Measurements from ENCODE around the gene OLFM2. TPM values are rescaled to one million over a fixed set of nuclear protein-coding genes. Genes with fewer than 3 reads are reported as not detected.

OLFM2 gene
- polyA plus RNA-seq, 1 experiment = 4.8 TPM

- DNase-seq (ENCODE audit: low read depth, low spot score) = no peak
- Histone ChIP-seq H3K27ac (ENCODE audit: low read depth, low read length) (no peak overlapping the region), H3K4me3 (ENCODE audit: low read depth, low read length) (no peak overlapping the region), H3K27me3 (ENCODE audit: control insufficient read depth, insufficient read depth, low read length) (no peaks in the 10 kb centered on the region), H3K9me3 (ENCODE audit: control insufficient read depth, insufficient read depth, low read length) (peaks cover 14% of the 10 kb centered on the region)
- ChIA-PET CTCF (interaction anchor here (0.6 to 1.3 kb wide), 2 partner anchors 27 to 140 kb away, joined by 3 to 5 read pairs; no protein-coding TSS in a partner anchor), POLR2A (no interaction called here)
- TF ChIP-seq CTCF (IDR thresholded peaks at IDR 0.05; ENCODE audit: low read depth, low read length) = no peak
Measured at GRCh38 chr19:9858766-9859165, 77.5 kb downstream of the OLFM2 start.

GRCh38 chr19:9857920-9858746, 78.2 kb downstream of the OLFM2 start:
- no peak for DNase-seq (ENCODE audit: low read depth, low spot score)
- H3K4me3 ChIP-seq (ENCODE audit: low read depth, low read length) = no peak overlapping the region
- ChIA-PET POLR2A (no interaction called here), CTCF (interaction anchor here (0.6 to 1.3 kb wide), 2 partner anchors 27 to 141 kb away, joined by 3 to 5 read pairs; no protein-coding TSS in a partner anchor)
- TF ChIP-seq CTCF (IDR thresholded peaks at IDR 0.05; ENCODE audit: low read depth, low read length) = no peak
- no peak overlapping the region for H3K27ac ChIP-seq (ENCODE audit: low read depth, low read length)
- H3K9me3 ChIP-seq (ENCODE audit: control insufficient read depth, insufficient read depth, low read length) = peaks cover 14% of the 10 kb centered on the region
- H3K27me3 ChIP-seq (ENCODE audit: control insufficient read depth, insufficient read depth, low read length) = no peaks in the 10 kb centered on the region

GRCh38 chr19:9857076-9857721, 79.1 kb downstream of the OLFM2 start:
- H3K9me3 ChIP-seq (ENCODE audit: control insufficient read depth, insufficient read depth, low read length) = peaks cover 14% of the 10 kb centered on the region
- POLR2A ChIA-PET = no interaction called here
- no peak for TF ChIP-seq CTCF (IDR thresholded peaks at IDR 0.05; ENCODE audit: low read depth, low read length)
- no peak overlapping the region for H3K27ac ChIP-seq (ENCODE audit: low read depth, low read length)
- H3K4me3 ChIP-seq (ENCODE audit: low read depth, low read length) = no peak overlapping the region
- CTCF ChIA-PET = interaction anchor here (1.3 kb wide), 1 partner anchor 28 kb away, joined by 3 read pairs; no protein-coding TSS in a partner anchor
- no peak for DNase-seq (ENCODE audit: low read depth, low spot score)
- H3K27me3 ChIP-seq (ENCODE audit: control insufficient read depth, insufficient read depth, low read length) = no peaks in the 10 kb centered on the region

- H3K27me3 ChIP-seq (ENCODE audit: control insufficient read depth, insufficient read depth, low read length) = no peaks in the 10 kb centered on the region
- TF ChIP-seq CTCF (IDR thresholded peaks at IDR 0.05; ENCODE audit: low read depth, low read length) = no peak
- H3K4me3 ChIP-seq (ENCODE audit: low read depth, low read length) = no peak overlapping the region
- DNase-seq (ENCODE audit: low read depth, low spot score) = no peak
- H3K27ac ChIP-seq (ENCODE audit: low read depth, low read length) = no peak overlapping the region
- ChIA-PET POLR2A (no interaction called here), CTCF (no interaction called here)
- H3K9me3 ChIP-seq (ENCODE audit: control insufficient read depth, insufficient read depth, low read length) = peaks cover 14% of the 10 kb centered on the region
Measured at GRCh38 chr19:9856609-9857008, 79.7 kb downstream of the OLFM2 start.

- Histone ChIP-seq H3K4me3 (ENCODE audit: low read depth, low read length) (no peak overlapping the region), H3K9me3 (ENCODE audit: control insufficient read depth, insufficient read depth, low read length) (peaks cover 14% of the 10 kb centered on the region), H3K27me3 (ENCODE audit: control insufficient read depth, insufficient read depth, low read length) (no peaks in the 10 kb centered on the region), H3K27ac (ENCODE audit: low read depth, low read length) (no peak overlapping the region)
- ChIA-PET CTCF (no interaction called here), POLR2A (no interaction called here)
- TF ChIP-seq CTCF (IDR thresholded peaks at IDR 0.05; ENCODE audit: low read depth, low read length) = no peak
- DNase-seq (ENCODE audit: low read depth, low spot score) = no peak
Measured at GRCh38 chr19:9854282-9854846, 82.0 kb downstream of the OLFM2 start.
